HG02870 (cell line): ENCODE results near the gene ARHGAP33.

Source experiments
- ATAC-seq: cut with Tn5 transposase; IDR thresholded peaks from one replicate; pipeline ENCODE4 v1.9.1; 2021; ENCODE audit warnings: mild to moderate bottlenecking, moderate library complexity; ENCODE audit not compliant: unreplicated experiment

ARHGAP33 gene

GRCh38 chr19:35777086-35777841 lies 1.9 kb downstream of the ARHGAP33 start:
- ATAC-seq: no peak

- no peak for ATAC-seq
Measured at GRCh38 chr19:35777961-35778360, 2.6 kb downstream of the ARHGAP33 start.

GRCh38 chr19:35779033-35779432 lies 3.7 kb downstream of the ARHGAP33 start:
- no peak for ATAC-seq

- ATAC-seq: no peak
Measured at GRCh38 chr19:35780058-35780457, 4.7 kb downstream of the ARHGAP33 start.

DNA sequence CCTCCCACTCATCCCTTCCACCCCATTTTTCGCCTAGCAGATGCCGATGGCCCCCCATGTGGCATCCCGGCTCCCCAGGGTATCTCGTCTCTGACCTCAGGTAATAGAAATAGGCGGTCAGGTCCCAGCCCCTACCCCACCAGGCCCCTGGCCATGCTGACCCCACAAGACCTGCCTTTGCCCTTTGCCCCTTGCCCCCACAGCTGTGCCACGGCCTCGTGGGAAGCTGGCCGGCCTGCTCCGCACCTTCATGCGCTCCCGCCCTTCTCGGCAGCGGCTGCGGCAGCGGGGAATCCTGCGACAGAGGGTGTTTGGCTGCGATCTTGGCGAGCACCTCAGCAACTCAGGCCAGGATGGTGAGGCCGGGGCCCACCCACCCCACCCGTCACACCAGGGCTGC lies 5.4 kb downstream of the ARHGAP33 start:
- ATAC-seq: no peak

- no peak for ATAC-seq
Measured at GRCh38 chr19:35781650-35782049, 6.3 kb downstream of the ARHGAP33 start.

DNA sequence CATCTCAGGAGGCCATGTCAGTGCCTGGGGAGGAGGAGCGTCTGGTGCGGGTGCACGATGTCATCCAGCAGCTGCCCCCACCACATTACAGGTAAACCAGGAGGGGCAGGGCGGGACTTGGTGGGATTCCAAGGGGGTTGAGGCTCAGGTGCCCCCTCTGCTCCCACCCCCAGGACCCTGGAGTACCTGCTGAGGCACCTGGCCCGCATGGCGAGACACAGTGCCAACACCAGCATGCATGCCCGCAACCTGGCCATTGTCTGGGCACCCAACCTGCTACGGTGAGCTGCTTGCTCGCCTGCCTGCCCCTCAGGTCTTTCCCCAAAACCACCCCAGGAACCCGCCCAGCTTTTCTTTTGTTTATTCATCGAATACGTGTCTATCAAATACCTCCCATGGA lies 7.2 kb downstream of the ARHGAP33 start:
- ATAC-seq: no peak

DNA sequence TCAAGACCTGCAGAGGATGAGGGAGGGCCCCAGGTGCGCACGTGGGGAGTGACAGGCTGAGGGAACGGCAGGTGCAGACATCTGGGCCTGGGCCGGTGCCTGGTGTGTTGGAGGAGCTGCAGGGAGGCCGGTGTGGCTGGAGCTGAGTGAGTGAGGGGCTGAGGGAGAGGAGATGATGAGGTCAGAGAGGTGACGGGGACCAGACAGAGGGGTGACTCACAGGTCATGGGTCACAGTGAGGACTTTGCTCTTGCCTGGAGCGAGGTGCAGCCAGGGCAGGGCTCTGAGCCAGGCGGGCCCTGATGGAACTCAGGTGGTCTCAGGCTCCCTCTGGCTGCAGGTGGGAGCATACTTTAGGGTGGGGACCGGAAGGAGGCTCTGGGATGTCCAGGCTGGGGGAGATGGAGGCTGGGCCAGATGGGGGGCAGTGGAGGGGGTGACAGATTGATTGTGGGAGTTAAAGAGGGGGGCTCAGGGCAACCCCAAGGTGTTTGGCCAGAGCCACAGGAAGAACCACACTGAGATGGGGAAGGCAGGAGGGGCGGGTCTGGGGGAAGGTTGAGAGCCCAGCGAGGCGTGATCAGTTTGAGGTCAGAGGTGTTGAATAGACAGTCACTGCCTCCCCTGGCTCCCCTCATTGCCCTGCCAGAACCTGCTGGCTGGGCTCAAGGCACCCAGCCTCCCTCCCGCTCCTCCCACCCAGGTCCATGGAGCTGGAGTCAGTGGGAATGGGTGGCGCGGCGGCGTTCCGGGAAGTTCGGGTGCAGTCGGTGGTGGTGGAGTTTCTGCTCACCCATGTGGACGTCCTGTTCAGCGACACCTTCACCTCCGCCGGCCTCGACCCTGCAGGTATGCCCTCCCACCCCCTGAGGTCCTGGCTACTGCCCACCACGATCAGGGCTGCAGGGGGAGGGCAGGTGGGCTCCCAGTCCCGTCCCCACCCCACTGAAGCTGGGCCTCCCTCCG lies 8.4 kb downstream of the ARHGAP33 start:
- ATAC-seq: no peak

- ATAC-seq: no peak
Measured at GRCh38 chr19:35784503-35785338, 9.4 kb downstream of the ARHGAP33 start.

DNA sequence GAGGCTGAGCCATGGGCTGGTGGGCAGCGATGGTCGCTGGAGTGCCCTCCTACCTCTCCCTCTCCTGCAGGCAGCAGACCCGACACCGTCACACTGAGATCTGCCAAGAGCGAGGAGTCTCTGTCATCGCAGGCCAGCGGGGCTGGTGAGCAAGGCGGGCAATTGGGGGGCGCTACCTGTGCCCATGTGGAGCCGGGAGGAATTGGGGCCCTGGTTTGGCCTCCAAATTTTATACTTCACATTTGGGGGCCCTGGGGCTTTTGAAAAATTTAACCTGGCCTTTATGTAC lies 9.9 kb downstream of the ARHGAP33 start:
- ATAC-seq: no peak

DNA sequence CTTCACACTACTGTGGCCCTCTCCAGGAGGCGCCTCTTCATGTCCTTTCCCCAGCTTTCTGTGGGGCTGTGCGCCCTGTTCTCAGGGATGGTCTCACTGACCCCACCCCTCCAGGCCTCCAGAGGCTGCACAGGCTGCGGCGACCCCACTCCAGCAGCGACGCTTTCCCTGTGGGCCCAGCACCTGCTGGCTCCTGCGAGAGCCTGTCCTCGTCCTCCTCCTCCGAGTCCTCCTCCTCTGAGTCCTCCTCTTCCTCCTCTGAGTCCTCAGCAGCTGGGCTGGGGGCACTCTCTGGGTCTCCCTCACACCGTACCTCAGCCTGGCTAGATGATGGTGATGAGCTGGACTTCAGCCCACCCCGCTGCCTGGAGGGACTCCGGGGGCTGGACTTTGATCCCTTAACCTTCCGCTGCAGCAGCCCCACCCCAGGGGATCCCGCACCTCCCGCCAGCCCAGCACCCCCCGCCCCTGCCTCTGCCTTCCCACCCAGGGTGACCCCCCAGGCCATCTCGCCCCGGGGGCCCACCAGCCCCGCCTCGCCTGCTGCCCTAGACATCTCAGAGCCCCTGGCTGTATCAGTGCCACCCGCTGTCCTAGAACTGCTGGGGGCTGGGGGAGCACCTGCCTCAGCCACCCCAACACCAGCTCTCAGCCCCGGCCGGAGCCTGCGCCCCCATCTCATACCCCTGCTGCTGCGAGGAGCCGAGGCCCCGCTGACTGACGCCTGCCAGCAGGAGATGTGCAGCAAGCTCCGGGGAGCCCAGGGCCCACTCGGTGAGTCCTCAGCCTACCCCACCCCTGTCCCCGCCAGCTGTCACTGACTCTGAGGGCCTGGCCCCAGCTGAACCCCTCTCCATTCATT lies 11.2 kb downstream of the ARHGAP33 start:
- ATAC-seq: no peak

- ATAC-seq: no peak
Measured at GRCh38 chr19:35787227-35787799, 11.9 kb downstream of the ARHGAP33 start.

DNA sequence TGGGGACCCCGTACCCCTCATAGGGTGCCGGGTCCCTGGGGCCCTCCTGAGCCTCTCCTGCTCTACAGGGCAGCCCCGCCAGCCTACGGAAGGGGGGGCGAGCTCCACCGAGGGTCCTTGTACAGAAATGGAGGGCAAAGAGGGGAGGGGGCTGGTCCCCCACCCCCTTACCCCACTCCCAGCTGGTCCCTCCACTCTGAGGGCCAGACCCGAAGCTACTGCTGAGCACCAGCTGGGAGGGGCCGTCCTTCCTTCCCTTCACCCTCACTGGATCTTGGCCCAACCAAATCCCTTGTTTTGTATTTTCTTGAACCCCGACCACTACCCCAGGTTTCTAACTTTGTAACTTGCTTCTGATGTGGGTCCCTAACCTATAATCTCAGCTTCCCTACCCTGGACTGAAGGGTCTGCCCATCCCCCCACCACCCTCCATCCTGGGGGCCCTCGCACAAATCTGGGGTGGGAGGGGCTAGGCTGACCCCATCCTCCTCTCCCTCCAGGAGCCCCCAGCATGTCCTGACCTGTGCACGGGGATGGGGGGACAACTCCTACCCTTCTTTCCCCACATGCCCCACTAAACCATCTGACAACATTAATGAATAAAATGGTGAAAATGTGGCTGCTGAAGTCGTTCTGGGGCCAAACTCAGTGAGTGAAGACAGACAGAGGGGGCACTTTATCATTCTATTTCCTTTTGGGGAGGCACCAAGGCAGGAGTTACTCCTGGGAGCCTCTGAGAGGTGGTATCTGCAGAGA lies 13.0 kb downstream of the ARHGAP33 start:
- no peak for ATAC-seq

GRCh38 chr19:35789195-35789977 lies 14.0 kb downstream of the ARHGAP33 start:
- ATAC-seq: no peak

- ATAC-seq: no peak
Measured at GRCh38 chr19:35789978-35790944, 14.9 kb downstream of the ARHGAP33 start.

DNA sequence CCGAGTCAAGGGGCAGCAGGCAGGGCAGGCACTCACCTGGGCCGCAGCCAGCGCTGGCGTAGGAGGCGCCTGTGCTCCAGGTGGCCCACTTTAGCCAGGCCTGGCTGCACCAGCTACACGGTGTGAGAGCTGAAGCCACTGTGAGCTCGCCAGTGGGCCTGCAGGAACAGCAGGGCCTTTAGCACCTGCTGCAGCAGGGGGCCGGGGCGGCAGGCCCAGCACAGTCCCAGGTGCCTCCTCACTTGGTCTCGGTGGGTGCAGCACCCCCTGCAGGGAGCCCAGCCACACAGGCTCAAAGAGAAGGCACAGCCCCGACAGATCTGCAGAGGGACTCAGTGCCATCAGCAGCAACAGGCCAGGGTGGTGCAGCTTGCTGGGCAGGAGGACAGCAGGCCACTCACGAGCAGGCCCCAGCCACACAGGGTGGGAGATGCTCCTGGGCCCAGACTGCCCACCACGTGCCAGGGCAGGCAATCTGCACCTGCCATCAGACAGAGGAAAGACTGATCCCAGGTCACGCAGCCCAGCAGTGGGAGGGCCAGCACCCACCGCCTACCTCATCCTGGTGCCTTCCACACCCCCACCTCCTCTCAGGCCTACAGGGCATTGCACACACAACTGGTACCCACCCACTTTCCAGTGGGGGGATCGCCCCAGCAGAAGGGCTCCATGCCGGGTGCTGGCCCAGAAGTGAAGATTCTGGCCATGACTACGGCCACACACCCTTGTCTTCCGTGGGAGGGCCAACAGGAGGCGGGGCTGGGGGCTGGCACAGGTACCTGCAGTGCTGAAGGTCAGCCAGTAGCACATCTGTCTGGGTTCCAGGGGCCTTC lies 15.8 kb downstream of the ARHGAP33 start:
- no peak for ATAC-seq
